ENCODE data around the gene NOC2L. TPM values are rescaled to one million over a fixed set of nuclear protein-coding genes. Genes with fewer than 3 reads are reported as not detected.

Gene NOC2L
- total RNA-seq, 2 experiments from 2014 or later, result 50.2 to 52.0 TPM

DNA sequence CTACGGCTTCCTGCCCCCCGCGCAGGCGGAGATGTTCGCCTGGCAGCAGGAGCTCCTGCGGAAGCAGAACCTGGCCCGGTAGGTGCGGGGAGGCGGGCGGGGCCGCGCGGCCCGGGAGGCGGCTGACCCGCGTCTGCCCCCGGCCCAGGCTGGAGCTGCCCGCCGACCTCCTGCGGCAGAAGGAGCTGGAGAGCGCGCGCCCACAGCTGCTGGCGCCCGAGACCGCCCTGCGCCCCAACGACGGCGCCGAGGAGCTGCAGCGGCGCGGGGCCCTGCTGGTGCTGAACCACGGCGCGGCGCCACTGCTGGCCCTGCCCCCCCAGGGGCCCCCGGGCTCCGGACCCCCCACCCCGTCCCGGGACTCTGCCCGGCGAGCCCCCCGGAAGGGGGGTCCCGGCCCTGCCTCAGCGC, 16.6 kb downstream of the NOC2L start:
- ChIA-PET CTCF (no interaction called here), POLR2A (no interaction called here)
- Mint-ChIP-seq H3K4me1 (ENCODE audit: low read depth) (peaks cover 5% of the 10 kb centered on the region), H3K27ac (no peak overlapping the region), H3K36me3 (ENCODE audit: low read depth) (peaks cover 22% of the 10 kb centered on the region), H3K27me3 (peaks cover 37% of the 10 kb centered on the region), H3K9me3 (no peaks in the 10 kb centered on the region), H3K4me3 (no peak overlapping the region)
- Histone ChIP-seq H3K36me3 (ENCODE audit: insufficient read depth, low read length) (peaks cover 15% of the 10 kb centered on the region), H3K4me1 (ENCODE audit: insufficient read depth, low read length) (peaks cover 31% of the 10 kb centered on the region), H3K27ac (ENCODE audit: low read depth in 1 of 2, low read length in 2 of 2) (no peak overlapping the region), H3K27me3 (ENCODE audit: control insufficient read depth in 1 of 2, insufficient read depth in 2 of 2, low read length in 2 of 2) (peaks cover 28 to 47% of the 10 kb centered on the region in 2 experiments), H3K4me3 (ENCODE audit: low read length) (no peak overlapping the region), H3K9me3 (ENCODE audit: control insufficient read depth in 1 of 2, insufficient read depth in 1 of 2, low read length in 2 of 2) (peaks cover 0 to 33% of the 10 kb centered on the region in 2 experiments)
- DNase-seq (no peak), ATAC-seq (ENCODE audit: poor library complexity) (peak; percentile 30)
- TF ChIP-seq, protein P1, sequence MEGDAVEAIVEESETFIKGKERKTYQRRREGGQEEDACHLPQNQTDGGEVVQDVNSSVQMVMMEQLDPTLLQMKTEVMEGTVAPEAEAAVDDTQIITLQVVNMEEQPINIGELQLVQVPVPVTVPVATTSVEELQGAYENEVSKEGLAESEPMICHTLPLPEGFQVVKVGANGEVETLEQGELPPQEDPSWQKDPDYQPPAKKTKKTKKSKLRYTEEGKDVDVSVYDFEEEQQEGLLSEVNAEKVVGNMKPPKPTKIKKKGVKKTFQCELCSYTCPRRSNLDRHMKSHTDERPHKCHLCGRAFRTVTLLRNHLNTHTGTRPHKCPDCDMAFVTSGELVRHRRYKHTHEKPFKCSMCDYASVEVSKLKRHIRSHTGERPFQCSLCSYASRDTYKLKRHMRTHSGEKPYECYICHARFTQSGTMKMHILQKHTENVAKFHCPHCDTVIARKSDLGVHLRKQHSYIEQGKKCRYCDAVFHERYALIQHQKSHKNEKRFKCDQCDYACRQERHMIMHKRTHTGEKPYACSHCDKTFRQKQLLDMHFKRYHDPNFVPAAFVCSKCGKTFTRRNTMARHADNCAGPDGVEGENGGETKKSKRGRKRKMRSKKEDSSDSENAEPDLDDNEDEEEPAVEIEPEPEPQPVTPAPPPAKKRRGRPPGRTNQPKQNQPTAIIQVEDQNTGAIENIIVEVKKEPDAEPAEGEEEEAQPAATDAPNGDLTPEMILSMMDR (IDR thresholded peaks at IDR 0.05), result no peak
- intact Hi-C loops (cut with DNase I, micrococcal nuclease), result no loop called here

GRCh38 chr1:941588-942383, 17.3 kb downstream of the NOC2L start:
- peaks cover 30 to 47% of the 10 kb centered on the region in 2 experiments for H3K27me3 ChIP-seq (ENCODE audit: control insufficient read depth in 1 of 2, insufficient read depth in 2 of 2, low read length in 2 of 2)
- CTCF ChIA-PET, result interaction anchor here (0.8 kb wide), 1 partner anchor 60 kb away, joined by 3 read pairs; no protein-coding TSS in a partner anchor
- H3K36me3 ChIP-seq (ENCODE audit: insufficient read depth, low read length), result peaks cover 10% of the 10 kb centered on the region
- Mint-ChIP-seq H3K27ac (no peak overlapping the region), H3K36me3 (ENCODE audit: low read depth) (peaks cover 16% of the 10 kb centered on the region), H3K9me3 (no peaks in the 10 kb centered on the region), H3K27me3 (peaks cover 40% of the 10 kb centered on the region), H3K4me1 (ENCODE audit: low read depth) (peaks cover 5% of the 10 kb centered on the region), H3K4me3 (peak overlapping the region; percentile 72)
- H3K9me3 ChIP-seq (ENCODE audit: control insufficient read depth in 1 of 2, insufficient read depth in 1 of 2, low read length in 2 of 2), result peaks cover 0 to 35% of the 10 kb centered on the region in 2 experiments
- H3K4me3 ChIP-seq (ENCODE audit: low read length), result peak overlapping the region; percentile 39
- no peak overlapping the region for H3K27ac ChIP-seq (ENCODE audit: low read depth in 1 of 2, low read length in 2 of 2)
- TF ChIP-seq, protein P1 (IDR thresholded peaks at IDR 0.05), result no peak
- intact Hi-C loops (cut with DNase I, micrococcal nuclease), result no loop called here
- H3K4me1 ChIP-seq (ENCODE audit: insufficient read depth, low read length), result peaks cover 31% of the 10 kb centered on the region
- DNase-seq (peak in 3 of 14 experiments; percentile 20 to 47 (median 36)), ATAC-seq (ENCODE audit: poor library complexity) (no peak)
- POLR2A ChIA-PET, result no interaction called here

DNA sequence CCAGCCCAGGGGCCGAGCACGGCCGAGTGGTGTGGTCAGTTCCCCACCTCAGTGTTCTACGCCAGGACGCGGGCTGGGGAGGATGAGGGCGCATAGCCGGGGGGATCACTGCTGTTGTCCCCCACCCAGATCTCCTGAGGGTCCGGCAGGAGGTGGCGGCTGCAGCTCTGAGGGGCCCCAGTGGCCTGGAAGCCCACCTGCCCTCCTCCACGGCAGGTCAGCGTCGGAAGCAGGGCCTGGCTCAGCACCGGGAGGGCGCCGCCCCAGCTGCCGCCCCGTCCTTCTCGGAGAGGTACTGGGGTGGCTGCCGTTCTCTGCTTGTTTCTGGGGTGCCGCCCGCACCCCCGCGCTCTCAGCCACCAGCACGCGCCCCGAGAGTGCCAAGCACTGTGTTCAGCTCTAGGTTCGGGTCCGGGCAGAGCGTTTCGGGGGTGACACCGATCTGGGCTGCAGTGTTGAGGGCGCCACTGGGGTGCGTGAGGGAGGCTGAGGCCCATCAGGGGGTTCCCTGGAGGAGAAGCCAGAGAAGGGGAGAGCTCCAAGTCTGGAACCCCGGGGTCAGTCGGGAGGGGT, 18.0 kb downstream of the NOC2L start:
- ChIA-PET CTCF (interaction anchor here (0.8 to 1.1 kb wide), 2 partner anchors 26 to 61 kb away, joined by 3 to 4 read pairs; partner anchors contain the start of gene PLEKHN1), POLR2A (no interaction called here)
- intact Hi-C loops (cut with DNase I, micrococcal nuclease), result no loop called here
- ATAC-seq (ENCODE audit: poor library complexity), result no peak
- Mint-ChIP-seq H3K4me3 (peak overlapping the region; percentile 72), H3K27me3 (peaks cover 43% of the 10 kb centered on the region), H3K9me3 (no peaks in the 10 kb centered on the region), H3K36me3 (ENCODE audit: low read depth) (peaks cover 15% of the 10 kb centered on the region), H3K27ac (no peak overlapping the region), H3K4me1 (ENCODE audit: low read depth) (peaks cover 5% of the 10 kb centered on the region)
- Histone ChIP-seq H3K4me3 (ENCODE audit: low read length) (peak overlapping the region; percentile 39), H3K4me1 (ENCODE audit: insufficient read depth, low read length) (peaks cover 31% of the 10 kb centered on the region), H3K27ac (ENCODE audit: low read depth in 1 of 2, low read length in 2 of 2) (no peak overlapping the region), H3K9me3 (ENCODE audit: control insufficient read depth in 1 of 2, insufficient read depth in 1 of 2, low read length in 2 of 2) (peaks cover 0 to 40% of the 10 kb centered on the region in 2 experiments), H3K36me3 (ENCODE audit: insufficient read depth, low read length) (peaks cover 10% of the 10 kb centered on the region), H3K27me3 (ENCODE audit: control insufficient read depth in 1 of 2, insufficient read depth in 2 of 2, low read length in 2 of 2) (peaks cover 37 to 52% of the 10 kb centered on the region in 2 experiments)
- DNase-seq, result no peak
- TF ChIP-seq, protein P1 (IDR thresholded peaks at IDR 0.05), result no peak
